ENCODE data around the gene RHOB. TPM values are rescaled to one million over a fixed set of nuclear protein-coding genes. Genes with fewer than 3 reads are reported as not detected.

The RHOB gene
- total and polyA plus RNA-seq, 2 of the 13 experiments (the other 11 are each of a cell fraction or from before 2014, with no cell fraction given) = 192 to 268 TPM

- peak; percentile 84 for TF ChIP-seq ISL2 (CRISPR knock-in tag; IDR thresholded peaks at IDR 0.05)
- TF ChIP-seq RARA (CRISPR knock-in tag; IDR thresholded peaks at IDR 0.05) = peak; percentile 70
- no peak; the same call in none of the 2 replicates for TF ChIP-seq PHF21A (CRISPR knock-in tag; IDR thresholded peaks at IDR 0.05)
- 0 out of 2 replicates have a peak, but pooled peaks have one; percentile 30 for TF ChIP-seq ZFP36L1 (CRISPR knock-in tag; IDR thresholded peaks at IDR 0.05)
- TF ChIP-seq ZNF777 (CRISPR knock-in tag; IDR thresholded peaks at IDR 0.05) = no peak
- peak; percentile 50; the same call in 1 of the 2 replicates for TF ChIP-seq HNF1B (CRISPR knock-in tag; IDR thresholded peaks at IDR 0.05)
- TF ChIP-seq AGO1 (IDR thresholded peaks at IDR 0.05; ENCODE audit: low read depth, low read length, poor library complexity, severe bottlenecking) = peak; percentile 96
- TF ChIP-seq ZBTB39 (CRISPR knock-in tag; IDR thresholded peaks at IDR 0.05) = peak; percentile 46; the same call in 1 of the 2 replicates
- no peak for TF ChIP-seq BCLAF1 (IDR thresholded peaks at IDR 0.05)
- TF ChIP-seq RXRB (CRISPR knock-in tag; IDR thresholded peaks at IDR 0.05; ENCODE audit: borderline replicate concordance) = peak; percentile 99
- TF ChIP-seq ZNF12 (CRISPR knock-in tag; IDR thresholded peaks at IDR 0.05) = no peak; the same call in 1 of the 2 replicates
- TF ChIP-seq TAF1 (CRISPR knock-in tag; IDR thresholded peaks at IDR 0.05) = 0 out of 2 replicates have a peak, but pooled peaks have one; percentile 16
- 0 out of 2 replicates have a peak, but pooled peaks have one; percentile 39 for TF ChIP-seq ARID3A (IDR thresholded peaks at IDR 0.05; ENCODE audit: low read depth, low read length)
- peak; percentile 68; the same call in 1 of the 2 replicates for TF ChIP-seq KDM5B (CRISPR knock-in tag; IDR thresholded peaks at IDR 0.05; ENCODE audit: borderline replicate concordance)
- no peak for TF ChIP-seq TP53 (CRISPR knock-in tag; conservative IDR thresholded peaks at IDR 0.05)
- TF ChIP-seq ZMYM3 (CRISPR knock-in tag; IDR thresholded peaks at IDR 0.05) = peak; percentile 26; the same call in 1 of the 2 replicates
- TF ChIP-seq EED (CRISPR knock-in tag; IDR thresholded peaks at IDR 0.05) = no peak
- peak; percentile 87 for TF ChIP-seq SSRP1 (CRISPR knock-in tag; IDR thresholded peaks at IDR 0.05)
- TF ChIP-seq PBX3 (CRISPR knock-in tag; IDR thresholded peaks at IDR 0.05; ENCODE audit: borderline replicate concordance) = 0 out of 2 replicates have a peak, but pooled peaks have one; percentile 18
Measured at GRCh38 chr2:20450201-20450999, 3.5 kb downstream of the RHOB start (continued).
